SK-N-SH (cell line): Measurements from ENCODE around the gene TMEM26. TPM values are rescaled to one million over a fixed set of nuclear protein-coding genes. Genes with fewer than 3 reads are reported as not detected.

Source experiments
- CTCF ChIA-PET: fragments of 300-600, 350-600 bp; formaldehyde crosslinking; extraction: SDS; loops from one replicate; lab custom pipeline; 2021; lab: Yijun Ruan, JAX
- POLR2A ChIA-PET: fragments of 350-600 bp; sonication (Branson Sonifier 250); formaldehyde crosslinking; extraction: SDS; loops from one replicate; lab custom pipeline; 2020; ENCODE audit warnings: antibody characterized with exemption, inconsistent platforms; lab: Yijun Ruan, JAX
- DNase-seq: peaks from one replicate; pipeline ENCODE4 v3.0.0; 2012
- H2AFZ ChIP-seq: fragments of 200-600 bp; sonication (generic); 2 replicates; pipeline ENCODE4 v1.8.1; 2016; ENCODE audit warnings: antibody characterized with exemption, mild to moderate bottlenecking, low read depth
- H3F3A ChIP-seq: fragments of 200-600 bp; sonication (generic); replicated peaks from 2 replicates; pipeline ENCODE3; 2016; ENCODE audit warnings: antibody characterized with exemption, mild to moderate bottlenecking; ENCODE audit not compliant: insufficient read depth
- H3K27ac ChIP-seq, 2 experiments: fragments of 200-500 bp in 1 of 2; fragments of 200-600 bp in 1 of 2; sonication (Bioruptor generic) in 1 of 2; sonication (generic), shearing (Covaris generic) in 1 of 2; 2 replicates each; pipeline versions ENCODE4 v1.5.1 to v1.6.1; 2014 to 2016; ENCODE audit warnings: low read depth in 2 of 2, inconsistent platforms in 1 of 2, low read length in 1 of 2, mild to moderate bottlenecking in 1 of 2, mixed read lengths in 1 of 2
- H3K27me3 ChIP-seq: fragments of 200-600 bp; sonication (generic), shearing (Covaris generic); 2 replicates; pipeline ENCODE4 v1.6.1; 2016; ENCODE audit warnings: mixed run types; ENCODE audit not compliant: insufficient read depth
- H3K36me3 ChIP-seq, 2 experiments: fragments of 200-500 bp in 1 of 2; fragments of 200-600 bp in 1 of 2; sonication (Bioruptor generic) in 1 of 2; sonication (generic) in 1 of 2; replicated peaks in 1 of 2; 2 replicates each; pipeline versions ENCODE3 to v1.5.1; 2014 to 2016; ENCODE audit warnings: low read length in 1 of 2, mild to moderate bottlenecking in 1 of 2; ENCODE audit not compliant: insufficient read depth in 2 of 2, control insufficient read depth in 1 of 2
- H3K4me1 ChIP-seq, 2 experiments: fragments of 200-500 bp in 1 of 2; fragments of 200-600 bp in 1 of 2; sonication (Bioruptor generic) in 1 of 2; sonication (generic), shearing (Covaris generic) in 1 of 2; 2 replicates each; pipeline versions ENCODE4 v1.5.1 to v1.6.1; 2014 to 2016; ENCODE audit warnings: low read depth in 1 of 2, low read length in 1 of 2, mixed run types in 1 of 2; ENCODE audit not compliant: insufficient read depth in 2 of 2, control insufficient read depth in 1 of 2
- H3K4me2 ChIP-seq: fragments of 200-600 bp; sonication (generic), shearing (Covaris generic); 2 replicates; pipeline ENCODE4 v1.6.1; 2017; ENCODE audit warnings: mixed run types
- H3K4me3 ChIP-seq, 2 experiments: fragments of 200-500 bp in 1 of 2; fragments of 200-600 bp in 1 of 2; sonication (Bioruptor generic) in 1 of 2; sonication (generic), shearing (Covaris generic) in 1 of 2; 2 replicates each; pipeline versions ENCODE4 v1.5.1 to v1.8.1; 2014 to 2016; ENCODE audit warnings: low read depth in 2 of 2, inconsistent platforms in 1 of 2, low read length in 1 of 2, mild to moderate bottlenecking in 1 of 2, mixed read lengths in 1 of 2, moderate library complexity in 1 of 2
- H3K79me2 ChIP-seq: fragments of 200-600 bp; sonication (generic); 2 replicates; pipeline ENCODE4 v1.8.1; 2017; ENCODE audit warnings: mild to moderate bottlenecking; ENCODE audit not compliant: insufficient read depth
- H3K9ac ChIP-seq: fragments of 200-600 bp; sonication (generic); 2 replicates; pipeline ENCODE4 v1.6.1; 2017; ENCODE audit warnings: mixed run types
- H3K9me2 ChIP-seq: fragments of 200-600 bp; sonication (generic); 2 replicates; pipeline ENCODE4 v1.6.1; 2017; ENCODE audit warnings: mixed run types
- H3K9me3 ChIP-seq: fragments of 200-600 bp; sonication (generic); 2 replicates; pipeline ENCODE4 v1.6.1; 2017; ENCODE audit warnings: mixed run types, mild to moderate bottlenecking, moderate library complexity
- H4K20me1 ChIP-seq: fragments of 200-600 bp; sonication (generic); 2 replicates; pipeline ENCODE4 v1.6.1; 2017; ENCODE audit warnings: mild to moderate bottlenecking, mixed run types; ENCODE audit not compliant: insufficient read depth
- CHD2 ChIP-seq: fragments of 150-350 bp; IDR thresholded peaks from 2 replicates; pipeline ENCODE4 v1.6.1; 2018; ENCODE audit warnings: low read length; ENCODE audit not compliant: partially characterized antibody
- EZH2phosphoT487 ChIP-seq: fragments of 200-600 bp; sonication (generic); IDR thresholded peaks from 2 replicates; pipeline ENCODE4 v1.6.1; 2017; ENCODE audit warnings: low read depth, mixed run types, mild to moderate bottlenecking, antibody characterized with exemption, moderate library complexity, borderline replicate concordance
- FOXJ3 ChIP-seq: sonication (generic); formaldehyde crosslinking; IDR thresholded peaks from 2 replicates; pipeline ENCODE4 v1.5.1; 2020; ENCODE audit warnings: mild to moderate bottlenecking, missing genetic modification reagents
- GABPA ChIP-seq: IDR thresholded peaks from 2 replicates; pipeline ENCODE4 v1.4.0; 2012; ENCODE audit warnings: low read depth, mild to moderate bottlenecking
- GATA2 ChIP-seq: sonication (generic); formaldehyde crosslinking; IDR thresholded peaks from 2 replicates; pipeline ENCODE4 v1.5.0; 2020; ENCODE audit warnings: mild to moderate bottlenecking, missing genetic modification reagents
- IRF3 ChIP-seq: fragments of 150-350 bp; IDR thresholded peaks from 2 replicates; pipeline ENCODE4 v1.6.1; 2016; ENCODE audit warnings: mild to moderate bottlenecking, low read depth, low read length
- MAX ChIP-seq: IDR thresholded peaks from 2 replicates; pipeline ENCODE4 v1.4.0; 2012; ENCODE audit warnings: low read depth
- MEF2A ChIP-seq: IDR thresholded peaks from 2 replicates; pipeline ENCODE4 v1.4.0; 2012; ENCODE audit warnings: low read depth, borderline replicate concordance
- NRF1 ChIP-seq: IDR thresholded peaks from 2 replicates; pipeline ENCODE4 v1.6.1; 2012; ENCODE audit warnings: low read depth, mild to moderate bottlenecking, low read length
- RAD21 ChIP-seq: IDR thresholded peaks from 2 replicates; pipeline ENCODE4 v1.6.1; 2012; ENCODE audit warnings: mild to moderate bottlenecking, low read length
- REST ChIP-seq: IDR thresholded peaks from 2 replicates; pipeline ENCODE4 v1.6.1; 2012; ENCODE audit warnings: mild to moderate bottlenecking, low read depth, low read length, moderate library complexity
- RFX5 ChIP-seq: IDR thresholded peaks from 2 replicates; pipeline ENCODE4 v1.6.1; 2012; ENCODE audit warnings: mild to moderate bottlenecking, improper control_type of control experiment, low read length
- SIN3A ChIP-seq: IDR thresholded peaks from 2 replicates; pipeline ENCODE4 v1.6.1; 2012; ENCODE audit warnings: low read depth, mild to moderate bottlenecking, low read length, moderate library complexity, borderline replicate concordance
- SMC3 ChIP-seq: IDR thresholded peaks from 2 replicates; pipeline ENCODE4 v1.6.1; 2012; ENCODE audit warnings: low read depth, low read length, improper control_type of control experiment
- TAF1 ChIP-seq: IDR thresholded peaks from 2 replicates; pipeline ENCODE4 v1.6.1; 2012; ENCODE audit warnings: low read depth, mild to moderate bottlenecking, low read length, moderate library complexity, borderline replicate concordance
- TEAD4 ChIP-seq: IDR thresholded peaks from 2 replicates; pipeline ENCODE4 v1.4.0; 2012; ENCODE audit warnings: mild to moderate bottlenecking, borderline replicate concordance; ENCODE audit not compliant: insufficient read depth
- USF1 ChIP-seq: IDR thresholded peaks from 2 replicates; pipeline ENCODE4 v1.4.0; 2012; ENCODE audit warnings: low read depth, borderline replicate concordance
- WGBS: methylation state at CpG from one replicate; pipeline ENCODE4 v1.1.6; 2017; ENCODE audit warnings: low lambda C conversion rate; 5-methylcytosine and 5-hydroxymethylcytosine counted together
- polyA plus RNA-seq, 3 experiments: library from polyadenylated mRNA; depleted of rRNA; stranded (reverse); fragments of >200 nt; gene quantifications; 2 replicates each; pipeline ENCODE4 v1.2.3, GENCODE V29; 2012
- TF ChIP-seq, protein P1 (sequence below): IDR thresholded peaks from 2 replicates; pipeline ENCODE4; 2012
- TF ChIP-seq, protein P2 (sequence below): IDR thresholded peaks from 2 replicates; pipeline ENCODE4 v1.4.0; 2012; ENCODE audit warnings: low read depth, borderline replicate concordance

TMEM26 gene
- polyA plus RNA-seq, 1 of the 3 experiments (the other 2 are of a cell fraction): 0.05 TPM

DNA sequence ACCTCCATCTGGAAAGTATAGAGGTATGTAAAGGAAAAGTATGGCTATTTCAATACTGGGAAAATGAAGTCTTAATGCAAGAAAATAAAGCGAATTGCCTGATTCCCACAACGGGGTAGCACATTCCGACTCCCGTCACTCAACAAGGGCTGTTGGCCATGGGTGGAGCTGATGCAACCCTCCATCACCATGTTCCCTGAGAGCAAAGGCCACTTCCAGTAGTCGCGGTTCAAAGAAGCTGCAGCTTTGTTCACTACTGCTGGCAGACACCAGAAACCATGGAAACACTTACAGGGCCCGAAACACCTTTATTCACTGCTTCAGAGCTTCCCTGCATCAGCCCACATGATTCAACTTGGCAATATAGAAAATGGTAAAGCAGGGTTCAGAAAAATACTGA, 44.0 kb downstream of the TMEM26 start:
- CTCF ChIA-PET: no interaction called here

More for the DNA sequence above, 44.0 kb downstream of the TMEM26 start:
- peaks cover 6 to 9% of the 10 kb centered on the region in 2 experiments; a peak in 2 of 4 replicates for H3K4me1 ChIP-seq
- H2AFZ ChIP-seq: no peak overlapping the region
- no peaks in the 10 kb centered on the region for H3K27me3 ChIP-seq
- H3K9me3 ChIP-seq: no peaks in the 10 kb centered on the region
- no peak overlapping the region for H3K4me2 ChIP-seq
- no peaks in the 10 kb centered on the region for H3F3A ChIP-seq
- H3K9ac ChIP-seq: no peak overlapping the region
- H3K9me2 ChIP-seq: no peaks in the 10 kb centered on the region
- H3K79me2 ChIP-seq: no peaks in the 10 kb centered on the region
- no peak overlapping the region for H3K27ac ChIP-seq
- H3K4me3 ChIP-seq: no peak overlapping the region
- H3K36me3 ChIP-seq: no peaks in the 10 kb centered on the region
- no peak for TF ChIP-seq MEF2A
- no peak for TF ChIP-seq FOXJ3 (CRISPR knock-in tag)
- TF ChIP-seq GABPA: no peak
- TF ChIP-seq EZH2phosphoT487: no peak
- TF ChIP-seq USF1: no peak
- no peak for TF ChIP-seq REST
- TF ChIP-seq GATA2 (CRISPR knock-in tag): no peak
- TF ChIP-seq, protein P1, sequence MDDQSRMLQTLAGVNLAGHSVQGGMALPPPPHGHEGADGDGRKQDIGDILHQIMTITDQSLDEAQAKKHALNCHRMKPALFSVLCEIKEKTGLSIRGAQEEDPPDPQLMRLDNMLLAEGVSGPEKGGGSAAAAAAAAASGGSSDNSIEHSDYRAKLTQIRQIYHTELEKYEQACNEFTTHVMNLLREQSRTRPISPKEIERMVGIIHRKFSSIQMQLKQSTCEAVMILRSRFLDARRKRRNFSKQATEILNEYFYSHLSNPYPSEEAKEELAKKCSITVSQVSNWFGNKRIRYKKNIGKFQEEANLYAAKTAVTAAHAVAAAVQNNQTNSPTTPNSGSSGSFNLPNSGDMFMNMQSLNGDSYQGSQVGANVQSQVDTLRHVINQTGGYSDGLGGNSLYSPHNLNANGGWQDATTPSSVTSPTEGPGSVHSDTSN: no peak
- no peak for TF ChIP-seq RFX5
- TF ChIP-seq NRF1: no peak
- no peak for TF ChIP-seq SIN3A
- no peak for TF ChIP-seq RAD21
- TF ChIP-seq TEAD4: no peak
- no peak for TF ChIP-seq TAF1
- TF ChIP-seq, protein P2, sequence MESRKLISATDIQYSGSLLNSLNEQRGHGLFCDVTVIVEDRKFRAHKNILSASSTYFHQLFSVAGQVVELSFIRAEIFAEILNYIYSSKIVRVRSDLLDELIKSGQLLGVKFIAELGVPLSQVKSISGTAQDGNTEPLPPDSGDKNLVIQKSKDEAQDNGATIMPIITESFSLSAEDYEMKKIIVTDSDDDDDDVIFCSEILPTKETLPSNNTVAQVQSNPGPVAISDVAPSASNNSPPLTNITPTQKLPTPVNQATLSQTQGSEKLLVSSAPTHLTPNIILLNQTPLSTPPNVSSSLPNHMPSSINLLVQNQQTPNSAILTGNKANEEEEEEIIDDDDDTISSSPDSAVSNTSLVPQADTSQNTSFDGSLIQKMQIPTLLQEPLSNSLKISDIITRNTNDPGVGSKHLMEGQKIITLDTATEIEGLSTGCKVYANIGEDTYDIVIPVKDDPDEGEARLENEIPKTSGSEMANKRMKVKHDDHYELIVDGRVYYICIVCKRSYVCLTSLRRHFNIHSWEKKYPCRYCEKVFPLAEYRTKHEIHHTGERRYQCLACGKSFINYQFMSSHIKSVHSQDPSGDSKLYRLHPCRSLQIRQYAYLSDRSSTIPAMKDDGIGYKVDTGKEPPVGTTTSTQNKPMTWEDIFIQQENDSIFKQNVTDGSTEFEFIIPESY: no peak
- TF ChIP-seq MAX: no peak
- TF ChIP-seq SMC3: no peak
- no peak for TF ChIP-seq IRF3
- TF ChIP-seq CHD2: no peak
- WGBS: 97% methylated on average over 7 of the region's 7 CpGs
- POLR2A ChIA-PET: no interaction called here
- no peaks in the 10 kb centered on the region for H4K20me1 ChIP-seq
- no peak for DNase-seq
